Ishikawa (cell line): ENCODE data around the gene GADD45B.

ENCODE experiments used
- CREB1 ChIP-seq: IDR thresholded peaks from 2 replicates; pipeline ENCODE4 v1.6.1; 2012; ENCODE audit warnings: low read depth
- EGR1 ChIP-seq: IDR thresholded peaks from 2 replicates; pipeline ENCODE4 v1.6.1; 2012
- EP300 ChIP-seq: IDR thresholded peaks from 2 replicates; pipeline ENCODE4 v1.6.1; 2012; ENCODE audit warnings: borderline replicate concordance
- FOXM1 ChIP-seq: IDR thresholded peaks from 2 replicates; pipeline ENCODE4 v1.6.1; 2012; ENCODE audit warnings: low read depth, borderline replicate concordance
- NFIC ChIP-seq: IDR thresholded peaks from 2 replicates; pipeline ENCODE4 v1.6.1; 2012
- RAD21 ChIP-seq: IDR thresholded peaks from 2 replicates; pipeline ENCODE4 v1.6.1; 2012; ENCODE audit warnings: low read depth
- TAF1 ChIP-seq: IDR thresholded peaks from 2 replicates; pipeline ENCODE4 v1.6.1; 2012; ENCODE audit warnings: low read depth, mild to moderate bottlenecking
- TCF12 ChIP-seq: IDR thresholded peaks from 2 replicates; pipeline ENCODE4 v1.6.1; 2012; ENCODE audit warnings: low read depth
- YY1 ChIP-seq: IDR thresholded peaks from 2 replicates; pipeline ENCODE4 v1.6.1; 2012; ENCODE audit warnings: low read depth
- TF ChIP-seq, protein P1 (sequence below): IDR thresholded peaks from 2 replicates; pipeline ENCODE4 v1.6.1; 2012
- TF ChIP-seq, protein P2 (sequence below): IDR thresholded peaks from 2 replicates; pipeline ENCODE4 v1.6.1; 2012; ENCODE audit warnings: low read depth, mild to moderate bottlenecking

DNA sequence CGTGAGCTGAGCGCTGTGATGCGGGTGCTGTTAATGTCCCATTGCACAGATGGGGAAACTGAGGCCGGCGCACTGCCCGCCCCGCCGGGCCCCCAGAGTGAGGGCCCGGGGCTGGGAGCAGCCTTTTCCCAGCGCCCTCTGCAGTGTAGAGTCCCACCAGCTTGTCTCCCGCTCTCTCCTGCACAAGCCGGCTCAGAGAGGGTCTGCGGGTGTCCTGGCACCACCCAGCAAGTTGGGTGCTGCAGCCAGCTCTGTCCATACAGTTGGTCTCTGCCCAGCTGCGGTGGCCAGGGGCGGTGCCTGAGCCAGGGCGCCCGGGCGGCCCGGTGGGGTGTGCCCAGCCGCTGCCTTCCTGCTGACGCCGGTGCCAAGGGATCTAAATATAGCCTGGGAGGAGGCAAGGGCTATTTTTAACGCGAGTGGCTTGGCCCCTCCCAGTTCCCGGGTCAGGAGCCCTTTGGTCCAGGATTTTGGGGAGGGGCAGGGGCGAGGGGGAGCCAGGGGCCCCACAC lies 19.3 kb downstream of the GADD45B start:
- TF ChIP-seq YY1 (no peak), RAD21 (no peak), NFIC (peak; percentile 57; the same call in 1 of the 2 replicates), FOXM1 (no peak), EGR1 (no peak), EP300 (no peak), TAF1 (no peak), TCF12 (peak; percentile 31; the same call in 1 of the 2 replicates), CREB1 (no peak)
- TF ChIP-seq, protein P1, sequence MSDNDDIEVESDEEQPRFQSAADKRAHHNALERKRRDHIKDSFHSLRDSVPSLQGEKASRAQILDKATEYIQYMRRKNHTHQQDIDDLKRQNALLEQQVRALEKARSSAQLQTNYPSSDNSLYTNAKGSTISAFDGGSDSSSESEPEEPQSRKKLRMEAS = no peak
- TF ChIP-seq, protein P2, sequence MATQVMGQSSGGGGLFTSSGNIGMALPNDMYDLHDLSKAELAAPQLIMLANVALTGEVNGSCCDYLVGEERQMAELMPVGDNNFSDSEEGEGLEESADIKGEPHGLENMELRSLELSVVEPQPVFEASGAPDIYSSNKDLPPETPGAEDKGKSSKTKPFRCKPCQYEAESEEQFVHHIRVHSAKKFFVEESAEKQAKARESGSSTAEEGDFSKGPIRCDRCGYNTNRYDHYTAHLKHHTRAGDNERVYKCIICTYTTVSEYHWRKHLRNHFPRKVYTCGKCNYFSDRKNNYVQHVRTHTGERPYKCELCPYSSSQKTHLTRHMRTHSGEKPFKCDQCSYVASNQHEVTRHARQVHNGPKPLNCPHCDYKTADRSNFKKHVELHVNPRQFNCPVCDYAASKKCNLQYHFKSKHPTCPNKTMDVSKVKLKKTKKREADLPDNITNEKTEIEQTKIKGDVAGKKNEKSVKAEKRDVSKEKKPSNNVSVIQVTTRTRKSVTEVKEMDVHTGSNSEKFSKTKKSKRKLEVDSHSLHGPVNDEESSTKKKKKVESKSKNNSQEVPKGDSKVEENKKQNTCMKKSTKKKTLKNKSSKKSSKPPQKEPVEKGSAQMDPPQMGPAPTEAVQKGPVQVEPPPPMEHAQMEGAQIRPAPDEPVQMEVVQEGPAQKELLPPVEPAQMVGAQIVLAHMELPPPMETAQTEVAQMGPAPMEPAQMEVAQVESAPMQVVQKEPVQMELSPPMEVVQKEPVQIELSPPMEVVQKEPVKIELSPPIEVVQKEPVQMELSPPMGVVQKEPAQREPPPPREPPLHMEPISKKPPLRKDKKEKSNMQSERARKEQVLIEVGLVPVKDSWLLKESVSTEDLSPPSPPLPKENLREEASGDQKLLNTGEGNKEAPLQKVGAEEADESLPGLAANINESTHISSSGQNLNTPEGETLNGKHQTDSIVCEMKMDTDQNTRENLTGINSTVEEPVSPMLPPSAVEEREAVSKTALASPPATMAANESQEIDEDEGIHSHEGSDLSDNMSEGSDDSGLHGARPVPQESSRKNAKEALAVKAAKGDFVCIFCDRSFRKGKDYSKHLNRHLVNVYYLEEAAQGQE = no peak
